Measurements from ENCODE around the gene ZCCHC18.

- no peak for TF ChIP-seq CTCF (IDR thresholded peaks at IDR 0.05)
- TF ChIP-seq MXI1 (IDR thresholded peaks at IDR 0.05; ENCODE audit: low read depth, low read length): no peak
- TF ChIP-seq POLR2AphosphoS5 (IDR thresholded peaks at IDR 0.05; ENCODE audit: low read depth, low read length): no peak
- no peak for TF ChIP-seq EP300 (IDR thresholded peaks at IDR 0.05; ENCODE audit: borderline replicate concordance in 1 of 2, low read depth in 1 of 2, low read length in 1 of 2)
Measured at GRCh38 chrX:104118765-104119164, 6.4 kb downstream of the ZCCHC18 start.
